GM11168 (cell line): ENCODE data around the gene P3H2.

Experiments
- in situ Hi-C: fragments of 300-500 bp; cut with MboI; formaldehyde crosslinking; loops from one replicate; pipeline ENCODE4 v1.12.0; 2022; ENCODE audit warnings: low sequenced_read_pairs; ENCODE audit not compliant: unreplicated experiment

The P3H2 gene

DNA sequence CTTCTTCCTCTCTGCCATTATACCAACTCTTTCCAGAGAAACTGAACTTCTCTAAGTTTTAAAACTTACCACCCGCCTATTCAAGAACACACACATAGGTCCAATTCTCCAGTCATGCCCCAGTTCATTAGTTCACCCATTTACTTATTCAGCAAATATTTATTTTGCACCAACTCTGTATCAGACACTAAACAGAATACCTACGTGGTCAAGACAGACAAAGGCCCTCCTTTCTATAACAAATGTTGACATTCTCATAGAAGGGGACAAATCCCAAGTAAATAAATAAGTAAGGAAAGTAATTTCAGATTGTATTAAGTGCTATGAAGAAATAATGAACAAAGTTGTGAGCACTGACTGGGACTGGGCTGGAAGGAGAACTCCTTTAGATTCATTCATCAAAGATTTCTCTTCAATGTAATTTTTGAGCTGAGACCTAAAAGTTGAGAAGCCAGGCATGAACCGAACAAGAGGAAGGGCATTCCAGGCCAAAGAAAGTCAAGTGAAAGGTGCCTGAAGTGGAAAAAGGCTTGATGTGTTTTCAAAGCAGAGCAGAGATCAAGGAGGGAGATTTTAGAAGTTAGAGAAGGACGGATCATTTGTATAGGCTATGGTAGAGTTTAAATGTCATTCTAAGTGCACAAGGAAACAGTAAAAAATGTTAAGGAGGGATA lies 120.4 kb downstream of the P3H2 start:
- in situ Hi-C loops = no loop called here

DNA sequence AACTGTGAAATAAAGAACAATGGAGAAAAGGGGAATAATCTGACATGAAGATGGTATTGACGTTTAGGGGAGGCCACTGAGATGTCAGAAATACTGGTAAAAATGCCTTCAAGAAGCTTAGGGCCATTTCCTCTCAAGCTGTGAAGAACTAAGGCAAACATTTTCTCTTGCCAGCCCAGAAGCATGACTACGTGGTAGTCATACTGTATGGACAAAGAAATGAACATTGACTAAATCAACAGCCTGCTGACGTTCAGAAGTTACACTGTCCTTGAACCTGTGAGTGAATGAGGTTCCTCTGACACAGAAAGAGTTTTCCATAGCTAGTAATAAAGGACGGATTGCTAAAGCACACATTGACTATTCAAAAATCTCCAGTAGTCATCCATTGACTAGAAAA lies 121.0 kb downstream of the P3H2 start:
- in situ Hi-C loops = no loop called here

DNA sequence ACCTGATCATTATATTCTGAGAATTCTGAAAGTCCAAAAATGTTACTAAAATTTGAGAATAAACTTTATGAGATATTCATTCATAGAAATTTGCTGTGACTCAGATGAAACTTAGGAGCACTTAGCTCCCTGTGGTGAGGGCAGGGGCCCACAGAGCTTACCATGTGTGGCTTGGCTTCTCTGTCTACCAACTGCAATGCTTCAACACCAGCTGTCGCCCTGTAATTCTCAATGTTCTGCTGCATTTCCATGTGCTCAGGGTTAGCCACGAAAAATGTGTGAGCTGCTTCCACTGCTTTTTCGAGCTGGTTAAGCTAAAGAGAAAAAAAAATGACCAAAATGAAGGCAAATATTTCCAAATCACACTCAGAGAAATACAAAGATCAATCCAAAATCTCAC lies 125.6 kb downstream of the P3H2 start:
- in situ Hi-C loops = no loop called here

DNA sequence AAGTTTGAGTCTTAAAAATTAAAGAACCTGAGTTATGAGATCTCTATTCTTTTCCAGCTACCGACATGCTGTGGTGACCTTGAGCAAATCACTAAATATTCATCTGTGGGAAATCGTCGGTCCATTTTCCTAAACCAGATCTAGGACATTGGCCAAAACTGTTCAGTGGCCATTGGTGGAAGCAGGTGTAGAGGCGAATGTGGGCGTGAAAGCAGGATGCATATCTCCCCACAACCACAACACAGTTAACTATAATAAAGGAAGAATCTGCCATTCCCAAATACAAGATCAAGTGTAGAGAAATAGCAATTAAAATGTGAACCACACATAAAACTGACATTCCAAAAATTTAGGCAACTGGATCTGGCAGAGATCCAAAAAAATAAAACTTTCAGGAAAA lies 129.9 kb downstream of the P3H2 start:
- in situ Hi-C loops = no loop called here

DNA sequence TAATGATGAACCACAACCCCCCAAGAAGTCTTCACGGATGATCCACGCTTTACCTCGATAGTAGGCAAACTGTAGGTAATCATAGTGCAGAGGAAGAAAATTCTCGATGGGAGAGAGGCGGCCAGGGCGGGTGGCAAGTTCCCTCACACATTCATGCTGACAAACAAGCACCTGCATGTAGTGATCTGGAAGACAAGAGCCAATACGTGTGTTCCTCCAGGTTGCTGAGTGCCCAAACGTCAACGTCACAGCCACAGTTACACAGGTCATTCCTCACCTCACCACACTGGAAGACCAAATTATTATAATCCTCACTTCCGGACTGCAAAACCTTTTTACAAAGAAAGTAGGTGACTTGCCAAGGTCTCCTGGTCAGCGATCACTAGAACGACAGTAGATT lies 131.8 kb downstream of the P3H2 start:
- in situ Hi-C loops = no loop called here

DNA sequence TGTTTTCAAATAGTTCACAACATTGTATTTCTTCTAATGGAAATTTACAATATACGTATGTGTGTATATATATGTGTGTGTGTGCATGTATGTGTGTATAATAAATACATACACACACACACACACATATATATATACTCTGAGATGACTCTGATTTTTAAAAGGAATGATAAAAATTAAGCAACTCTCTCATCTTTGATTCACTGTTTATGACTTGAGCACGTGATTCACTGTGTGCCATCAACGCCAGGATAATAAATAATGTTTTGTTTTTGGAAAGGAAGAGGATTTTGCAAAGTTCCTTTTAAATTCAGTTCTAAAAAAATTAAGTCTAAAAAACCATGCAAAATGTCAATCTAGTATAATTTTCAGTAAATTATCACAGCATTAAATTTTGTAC lies 132.4 kb downstream of the P3H2 start:
- in situ Hi-C loops = no loop called here

DNA sequence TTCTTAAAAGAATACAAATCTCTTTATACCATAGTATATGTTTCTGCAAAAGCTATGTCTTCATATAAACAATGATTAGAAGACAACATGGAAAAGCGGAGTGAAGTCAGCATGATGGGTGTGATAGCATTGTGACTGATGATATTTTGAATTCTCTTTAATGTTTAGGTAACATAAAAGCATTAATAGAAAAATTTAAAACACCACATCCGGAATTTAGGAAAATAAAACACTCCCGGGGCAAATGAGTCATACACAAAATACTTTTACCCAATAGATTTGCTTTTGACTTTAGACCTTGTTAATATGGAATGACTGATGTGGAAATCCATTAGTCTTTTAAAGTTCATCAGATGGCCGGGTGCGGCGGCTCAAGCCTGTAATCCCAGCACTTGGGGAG lies 134.7 kb downstream of the P3H2 start:
- in situ Hi-C loops = no loop called here

DNA sequence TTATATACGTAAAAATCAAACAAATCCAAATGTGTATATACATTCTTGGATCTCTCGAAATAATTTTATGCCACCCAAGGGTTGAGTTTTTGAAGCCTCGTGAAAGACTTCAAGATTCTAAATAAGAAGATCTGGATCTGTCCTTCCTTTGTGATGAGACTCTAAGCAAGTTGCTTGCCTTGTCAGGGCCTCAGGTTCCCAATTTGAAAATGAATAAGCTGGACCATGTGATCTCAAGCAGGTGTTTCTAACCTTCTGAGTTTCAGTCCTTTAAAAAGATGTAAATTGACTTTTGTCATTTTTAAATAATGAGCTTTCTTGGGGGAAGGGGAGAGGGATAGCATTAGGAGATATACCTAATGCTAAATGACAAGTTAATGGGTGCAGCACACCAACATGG lies 137.1 kb downstream of the P3H2 start:
- in situ Hi-C loops = no loop called here

DNA sequence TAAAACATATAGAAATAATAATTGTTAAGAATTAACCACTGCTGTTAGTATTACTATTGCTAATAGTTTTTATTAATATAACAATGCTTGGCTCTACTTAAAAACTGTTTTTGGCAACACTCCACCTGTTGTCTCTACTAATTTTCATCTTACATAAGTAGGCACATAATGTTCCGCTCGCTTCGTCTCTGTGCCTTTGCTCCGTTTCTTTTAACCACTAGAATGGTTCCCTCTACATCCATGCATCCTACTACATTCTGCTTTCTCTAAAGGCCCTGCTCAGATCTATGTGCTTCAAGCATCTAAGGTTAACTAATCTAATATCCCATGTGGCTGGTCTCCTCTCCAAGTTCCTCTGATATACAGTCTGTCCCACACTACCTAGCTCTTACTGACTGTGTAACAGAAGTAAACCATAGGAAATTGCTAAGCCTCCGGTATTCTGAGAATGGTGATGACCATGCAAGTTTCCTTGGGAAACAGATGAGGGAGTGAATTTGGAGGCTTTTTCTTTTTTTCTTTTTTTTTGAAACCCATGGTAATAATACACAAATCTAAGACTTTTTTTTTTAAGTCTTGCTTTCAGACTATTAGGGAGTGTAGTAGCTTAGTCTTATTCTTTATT lies 138.3 kb downstream of the P3H2 start:
- in situ Hi-C loops = no loop called here

DNA sequence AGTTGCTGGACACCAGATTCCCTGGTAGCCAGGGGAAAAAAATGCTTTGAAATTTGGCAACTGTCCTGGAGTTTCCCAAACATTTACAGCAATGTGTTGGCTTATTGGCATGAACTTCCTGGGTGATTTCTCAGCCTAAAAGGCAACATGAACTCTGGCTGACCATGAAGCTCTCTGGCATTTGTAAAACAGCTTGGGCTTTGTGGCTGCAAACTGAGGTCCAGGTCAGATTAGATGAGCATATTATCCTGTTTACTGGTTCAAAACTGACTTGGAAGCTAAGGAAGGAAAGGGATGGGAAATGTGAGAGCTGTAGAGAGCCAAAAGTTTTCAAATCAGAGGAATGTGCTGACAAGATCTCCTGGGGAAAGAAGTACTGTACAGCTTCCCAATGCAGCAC lies 139.0 kb downstream of the P3H2 start:
- in situ Hi-C loops = no loop called here

DNA sequence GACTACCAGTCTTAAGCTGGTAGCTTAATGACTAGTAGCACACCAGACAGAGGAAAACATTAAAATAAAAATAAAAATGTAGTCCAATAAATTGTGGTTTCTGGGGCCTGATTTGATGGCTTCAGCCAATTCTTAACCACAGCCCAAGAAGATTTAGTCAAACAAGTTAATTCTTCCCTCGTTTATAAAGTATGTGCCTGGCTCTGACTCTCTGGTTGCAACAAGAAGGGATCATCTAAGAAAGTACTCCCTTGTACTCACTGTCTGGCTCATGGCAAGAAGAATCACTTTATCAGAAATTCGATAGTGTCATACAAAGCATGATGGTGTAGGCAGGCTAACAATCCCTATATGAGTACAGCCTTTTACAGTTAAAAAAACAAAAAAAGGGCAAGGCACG lies 141.9 kb downstream of the P3H2 start:
- in situ Hi-C loops = no loop called here

DNA sequence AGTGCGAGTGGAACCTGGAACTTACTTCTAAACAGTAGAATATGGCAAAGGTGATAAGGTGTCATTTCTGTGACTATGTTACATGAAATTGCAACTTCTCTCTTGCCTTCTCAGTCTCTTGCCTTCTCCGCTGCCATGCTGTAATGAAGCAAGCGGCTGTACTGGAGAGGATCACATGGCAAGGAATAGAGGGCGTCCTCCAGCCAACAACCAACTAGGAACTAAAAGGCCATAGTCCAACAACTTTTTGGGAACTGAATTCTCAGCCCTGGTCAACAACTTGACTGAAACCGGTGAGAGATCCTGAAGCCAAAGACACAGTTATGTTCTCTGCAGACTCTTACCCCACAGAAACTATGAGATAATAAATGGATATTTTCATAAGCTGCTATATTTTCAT lies 143.5 kb downstream of the P3H2 start:
- in situ Hi-C loops = no loop called here

DNA sequence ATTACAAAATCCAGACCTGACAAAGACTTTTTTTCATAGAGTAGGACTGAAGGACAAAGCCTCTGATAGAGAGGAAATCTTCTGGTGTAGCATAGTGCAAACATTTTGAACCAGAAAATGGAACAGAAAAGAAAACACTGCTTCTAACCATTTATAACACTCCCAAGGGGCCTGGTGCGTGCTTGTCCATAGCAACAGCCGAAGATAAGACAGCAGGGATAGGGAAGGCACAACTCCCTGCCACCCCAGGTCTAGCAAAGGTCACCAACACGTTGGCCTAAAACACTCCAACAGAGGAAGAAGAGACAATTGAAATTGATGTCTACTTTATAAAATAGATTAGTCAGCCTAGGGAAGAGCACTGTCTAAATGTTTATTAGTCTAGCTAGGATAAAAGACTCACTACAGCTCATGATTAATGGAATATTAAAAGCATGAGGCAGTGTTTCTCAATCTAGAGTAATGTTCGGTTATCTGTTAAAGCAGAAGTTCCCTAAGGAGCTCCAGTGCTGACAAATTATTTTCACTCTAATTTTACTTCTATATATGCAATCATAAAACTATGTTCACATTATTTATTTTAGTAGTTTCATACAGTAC lies 145.2 kb downstream of the P3H2 start:
- in situ Hi-C loops = no loop called here

DNA sequence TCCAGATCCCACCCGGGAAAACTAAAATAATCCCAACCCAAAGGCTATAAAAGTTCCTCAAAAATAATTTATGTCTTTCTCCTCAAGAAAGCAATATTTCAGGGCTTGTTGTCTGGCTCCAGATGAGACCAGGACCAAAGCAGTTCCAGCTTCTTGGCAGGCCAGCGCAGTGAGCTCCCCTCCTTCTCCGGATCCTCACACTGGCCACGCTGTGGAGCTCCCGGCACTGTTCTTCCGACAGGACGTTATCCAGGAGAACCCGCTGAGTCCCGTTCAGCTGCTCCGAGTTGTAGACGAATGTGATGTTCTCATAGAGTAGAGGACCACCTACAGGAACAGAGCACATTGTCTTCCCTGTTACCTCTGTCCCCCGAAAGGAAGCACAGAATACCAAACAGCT lies 146.3 kb downstream of the P3H2 start:
- in situ Hi-C loops = no loop called here

DNA sequence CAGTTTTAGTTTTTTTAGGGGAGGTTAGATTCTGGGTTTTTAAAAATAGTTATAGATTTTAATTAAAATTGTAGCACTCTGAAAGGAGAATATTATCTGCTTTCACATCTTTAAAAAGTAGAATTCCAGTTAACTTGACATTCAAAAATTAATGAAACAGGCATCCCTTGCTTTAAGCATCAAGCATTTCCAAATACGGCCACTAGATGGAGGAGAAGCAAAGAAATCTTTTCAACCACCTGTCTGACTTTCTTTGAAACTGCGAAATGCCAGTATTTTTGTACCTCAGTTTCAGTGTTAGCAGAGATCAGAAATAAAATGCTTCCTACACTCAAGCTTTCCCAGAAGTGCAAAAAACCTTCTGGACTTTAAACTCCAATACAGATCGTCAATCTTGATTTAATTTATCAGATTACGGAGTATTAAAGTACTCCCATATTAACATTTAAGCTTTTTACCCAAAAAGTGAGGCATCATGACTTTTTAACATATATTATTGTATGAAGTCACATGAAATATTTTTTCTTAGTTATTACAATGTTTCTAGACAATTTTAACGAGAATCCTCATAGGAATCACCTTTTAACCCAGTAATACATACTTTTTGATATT lies 153.3 kb downstream of the P3H2 start:
- in situ Hi-C loops = loop anchor here (10.0 kb wide), 1 partner anchor 457 kb away; no protein-coding TSS in a partner anchor

DNA sequence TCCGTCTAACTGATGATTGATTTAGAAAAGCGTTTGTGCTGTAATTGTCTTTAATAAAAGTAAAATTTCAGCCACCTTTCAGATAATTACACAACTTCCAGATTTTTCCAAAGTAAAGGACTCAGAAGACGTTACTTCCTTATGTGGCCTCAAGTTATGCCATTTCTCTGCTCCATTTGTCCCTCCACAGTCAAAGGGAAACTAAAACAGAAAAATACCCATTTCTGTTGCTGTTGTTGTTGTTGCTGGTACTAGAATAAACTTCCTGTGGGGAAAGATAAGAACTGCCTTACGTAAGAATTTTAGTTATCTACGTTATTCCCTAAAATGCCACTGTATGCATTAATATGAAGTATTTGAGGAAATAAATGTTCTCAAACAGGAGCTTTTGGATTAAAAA lies 153.9 kb downstream of the P3H2 start:
- in situ Hi-C loops = loop anchor here (10.0 kb wide), 1 partner anchor 458 kb away; no protein-coding TSS in a partner anchor

DNA sequence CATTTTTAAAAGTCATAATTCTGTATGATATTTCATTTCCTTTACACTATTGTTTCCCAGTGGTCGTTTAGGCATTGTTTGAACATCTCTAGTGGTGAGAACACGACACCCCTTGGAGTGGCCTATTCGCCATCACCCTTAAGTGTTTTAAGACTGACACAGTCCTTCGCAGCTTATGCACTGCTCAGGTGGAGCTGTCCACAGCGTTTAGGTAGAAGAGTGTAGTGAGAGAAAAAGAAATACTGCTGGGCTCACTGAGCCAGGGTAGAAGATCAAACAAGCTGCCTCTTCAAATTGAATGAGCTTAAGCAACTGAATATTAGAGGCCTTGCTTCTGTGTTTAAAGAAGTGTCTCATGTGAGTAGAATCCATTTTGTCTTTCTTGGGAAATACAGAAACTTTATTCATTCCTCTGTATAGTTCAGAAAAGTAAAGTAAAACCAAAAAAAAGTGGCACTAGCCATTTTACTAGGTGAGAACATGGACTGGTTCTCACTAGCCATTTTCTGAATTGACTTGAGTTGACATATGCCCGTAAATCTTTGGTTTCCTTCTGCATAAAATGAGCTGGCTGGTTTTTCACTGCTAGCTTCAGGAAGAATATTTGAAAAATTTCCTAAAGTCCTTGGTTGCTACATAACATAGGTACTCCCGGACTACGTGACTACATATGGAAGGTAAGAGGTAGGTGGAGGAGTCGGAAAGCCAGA lies 155.9 kb downstream of the P3H2 start:
- in situ Hi-C loops = loop anchor here (5.0 to 10.0 kb wide), 2 partner anchors 228 to 460 kb away; no protein-coding TSS in a partner anchor

DNA sequence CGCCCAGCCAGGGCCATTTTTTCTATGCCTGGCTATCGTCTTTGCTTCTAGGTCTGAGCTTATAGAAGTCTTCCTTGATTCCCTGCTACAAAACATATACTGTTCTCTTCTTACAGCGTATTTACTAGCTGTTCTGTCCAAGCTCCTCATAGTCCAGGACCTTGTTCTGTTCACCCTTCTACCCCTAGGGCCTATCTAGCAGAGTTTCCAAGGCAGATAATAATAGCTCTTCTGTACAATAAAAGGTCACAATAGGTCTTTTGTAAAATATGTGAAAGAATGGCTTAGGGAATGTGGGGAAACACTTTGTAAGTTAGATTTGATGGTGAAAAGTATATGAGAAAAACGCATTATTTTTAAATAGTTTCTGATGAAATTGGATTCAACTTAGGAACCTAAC lies 158.2 kb downstream of the P3H2 start:
- in situ Hi-C loops = loop anchor here (5.0 to 10.0 kb wide), 2 partner anchors 230 to 462 kb away; no protein-coding TSS in a partner anchor

DNA sequence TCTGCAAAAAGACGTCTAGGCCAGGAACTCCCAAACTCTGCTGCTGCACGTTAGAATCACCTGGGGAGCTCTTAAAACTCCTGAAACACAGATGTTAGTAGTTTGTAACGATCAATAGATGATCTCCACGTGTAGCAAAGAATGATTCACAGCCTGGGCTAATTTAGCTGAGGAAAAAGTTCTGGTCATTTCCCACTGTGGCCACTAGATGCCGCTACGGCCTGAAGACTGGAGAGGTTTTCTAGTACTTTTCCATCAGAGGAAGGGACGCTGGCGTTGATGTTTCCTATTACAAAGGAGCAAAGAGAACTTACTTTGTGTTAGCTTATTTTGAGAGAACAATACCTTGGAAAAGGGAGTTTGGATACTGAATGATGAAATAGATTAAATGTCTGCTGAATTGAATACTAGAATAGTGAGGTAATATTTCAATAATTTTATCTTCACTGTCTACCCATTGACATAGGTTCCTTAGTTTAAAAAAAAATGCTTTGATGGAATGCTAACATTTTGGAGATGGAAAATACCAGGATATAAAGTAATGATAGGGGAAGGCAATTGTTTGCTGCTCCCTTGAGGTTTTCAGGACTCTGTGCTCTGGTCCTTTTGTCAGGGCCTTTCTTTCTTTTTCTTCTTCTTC lies 159.1 kb downstream of the P3H2 start:
- in situ Hi-C loops = loop anchor here (5.0 to 10.0 kb wide), 2 partner anchors 231 to 463 kb away; no protein-coding TSS in a partner anchor

DNA sequence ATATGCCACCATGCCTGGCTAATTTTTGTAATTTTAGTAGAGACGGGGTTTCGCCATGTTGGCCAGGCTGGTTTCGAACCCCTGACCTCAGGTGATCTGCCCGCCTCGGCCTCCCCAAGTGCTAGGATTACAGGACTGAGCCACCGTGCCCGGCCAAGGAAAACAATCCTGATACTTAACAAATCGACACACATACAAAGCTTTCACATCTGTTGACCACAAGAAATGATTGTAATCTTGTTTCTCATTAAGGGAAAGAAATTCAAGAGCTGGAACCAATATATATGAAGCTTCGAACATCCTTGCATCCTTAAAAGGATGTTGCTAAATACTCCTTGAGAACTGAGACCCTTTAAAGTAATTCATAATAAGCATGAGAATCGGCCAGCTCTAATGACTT lies 159.6 kb downstream of the P3H2 start:
- in situ Hi-C loops = loop anchor here (5.0 to 10.0 kb wide), 2 partner anchors 231 to 464 kb away; no protein-coding TSS in a partner anchor
